HepG2 (cell line): ENCODE measurements around the gene ABCC5. TPM values are rescaled to one million over a fixed set of nuclear protein-coding genes. Genes with fewer than 3 reads are reported as not detected.

Experiments used
- ARNTL ChIP-seq: sonication (generic); formaldehyde crosslinking; IDR thresholded peaks from 2 replicates; pipeline ENCODE4 v1.4.0; 2020; ENCODE audit warnings: mild to moderate bottlenecking, missing genetic modification reagents
- CAMTA2 ChIP-seq: sonication (generic); formaldehyde crosslinking; IDR thresholded peaks from 2 replicates; pipeline ENCODE4 v1.4.0; 2020; ENCODE audit warnings: mild to moderate bottlenecking, missing genetic modification reagents, borderline replicate concordance
- CEBPB ChIP-seq: IDR thresholded peaks from 2 replicates; pipeline ENCODE4 v1.6.1; 2011; ENCODE audit warnings: low read depth, low read length, improper control_type of control experiment, borderline replicate concordance
- ESRRA ChIP-seq: sonication (generic); formaldehyde crosslinking; IDR thresholded peaks from 2 replicates; pipeline ENCODE4 v1.5.1; 2020; ENCODE audit warnings: mild to moderate bottlenecking, low read depth, missing genetic modification reagents
- MIXL1 ChIP-seq: IDR thresholded peaks from 2 replicates; pipeline ENCODE4 v1.6.1; 2016
- NRL ChIP-seq: sonication (generic); formaldehyde crosslinking; IDR thresholded peaks from 2 replicates; pipeline ENCODE4 v1.5.0; 2020; ENCODE audit warnings: missing genetic modification reagents, mild to moderate bottlenecking, moderate library complexity, borderline replicate concordance
- SP5 ChIP-seq: IDR thresholded peaks from 2 replicates; pipeline ENCODE4 v1.6.1; 2016; ENCODE audit warnings: low read depth, borderline replicate concordance
- TBP ChIP-seq: sonication (generic); formaldehyde crosslinking; IDR thresholded peaks from 2 replicates; pipeline ENCODE4 v1.5.0; 2020; ENCODE audit warnings: missing genetic modification reagents
- ZNF180 ChIP-seq: sonication (generic); formaldehyde crosslinking; IDR thresholded peaks from 2 replicates; pipeline ENCODE4 v1.4.0; 2020; ENCODE audit warnings: low read depth, missing genetic modification reagents, borderline replicate concordance
- ZNF224 ChIP-seq: sonication (generic); formaldehyde crosslinking; IDR thresholded peaks from 2 replicates; pipeline ENCODE4 v1.5.0; 2020; ENCODE audit warnings: mild to moderate bottlenecking, missing genetic modification reagents
- ZNF260 ChIP-seq: sonication (generic); formaldehyde crosslinking; IDR thresholded peaks from 2 replicates; pipeline ENCODE4 v1.4.0; 2020; ENCODE audit warnings: missing genetic modification reagents, low read depth, mild to moderate bottlenecking, borderline replicate concordance
- ZNF567 ChIP-seq: sonication (generic); formaldehyde crosslinking; IDR thresholded peaks from 2 replicates; pipeline ENCODE4 v1.8.1; 2023; ENCODE audit warnings: mild to moderate bottlenecking, missing genetic modification reagents, borderline replicate concordance
- ZNF747 ChIP-seq: sonication (generic); formaldehyde crosslinking; IDR thresholded peaks from 2 replicates; pipeline ENCODE4 v1.8.1; 2023; ENCODE audit warnings: missing genetic modification reagents, mild to moderate bottlenecking, borderline replicate concordance
- polyA plus RNA-seq, 8 experiments: library from polyadenylated mRNA; depleted of rRNA in 3 of 8; stranded (reverse) in 7 of 8; unstranded in 1 of 8; fragments of >200 nt; fragmentation: Illumina TruSeq in 4 of 8; extraction: Trizol in 4 of 8; gene quantifications; 2 replicates each; pipeline versions ENCODE4 v1.2.1 to v1.2.3, GENCODE V29; 2011 to 2016; ENCODE audit warnings: low read depth in 4 of 8, missing spikeins in 1 of 8, mixed read lengths in 1 of 8; ENCODE audit not compliant: insufficient read depth in 1 of 8
- total RNA-seq, 5 experiments: library from RNA; depleted of rRNA; stranded (reverse); fragments of >200 nt; fragmentation: Illumina TruSeq; extraction: Trizol; gene quantifications; 2 replicates each; pipeline ENCODE4 v1.2.3, GENCODE V29; 2016; ENCODE audit warnings: low read depth in 1 of 5
- TF ChIP-seq, protein P1 (sequence below): sonication (generic); formaldehyde crosslinking; conservative IDR thresholded peaks from 2 replicates; pipeline ENCODE4 v1.4.0; 2020; ENCODE audit warnings: mild to moderate bottlenecking, missing genetic modification reagents, moderate library complexity
- TF ChIP-seq, protein P2 (sequence below), 2 experiments: sonication (generic) in 1 of 2; formaldehyde crosslinking in 1 of 2; IDR thresholded peaks; 2 replicates each; pipeline versions ENCODE4 v1.5.1 to v1.6.1; 2011 to 2020; ENCODE audit warnings: borderline replicate concordance in 1 of 2, low read depth in 1 of 2, low read length in 1 of 2, mild to moderate bottlenecking in 1 of 2, missing genetic modification reagents in 1 of 2, moderate library complexity in 1 of 2
- TF ChIP-seq, protein P3 (sequence below): sonication (generic); formaldehyde crosslinking; IDR thresholded peaks from 2 replicates; pipeline ENCODE4 v1.9.0; 2021; ENCODE audit warnings: missing genetic modification reagents, mild to moderate bottlenecking, borderline replicate concordance
- TF ChIP-seq, protein P4 (sequence below): sonication (generic); formaldehyde crosslinking; IDR thresholded peaks from 2 replicates; pipeline ENCODE4 v1.4.0; 2020; ENCODE audit warnings: mild to moderate bottlenecking, missing genetic modification reagents, borderline replicate concordance

Gene ABCC5
- total and polyA plus RNA-seq, 2 of the 13 experiments (the other 11 are each of a cell fraction or from before 2014, with no cell fraction given) = 12.5 to 12.7 TPM

DNA sequence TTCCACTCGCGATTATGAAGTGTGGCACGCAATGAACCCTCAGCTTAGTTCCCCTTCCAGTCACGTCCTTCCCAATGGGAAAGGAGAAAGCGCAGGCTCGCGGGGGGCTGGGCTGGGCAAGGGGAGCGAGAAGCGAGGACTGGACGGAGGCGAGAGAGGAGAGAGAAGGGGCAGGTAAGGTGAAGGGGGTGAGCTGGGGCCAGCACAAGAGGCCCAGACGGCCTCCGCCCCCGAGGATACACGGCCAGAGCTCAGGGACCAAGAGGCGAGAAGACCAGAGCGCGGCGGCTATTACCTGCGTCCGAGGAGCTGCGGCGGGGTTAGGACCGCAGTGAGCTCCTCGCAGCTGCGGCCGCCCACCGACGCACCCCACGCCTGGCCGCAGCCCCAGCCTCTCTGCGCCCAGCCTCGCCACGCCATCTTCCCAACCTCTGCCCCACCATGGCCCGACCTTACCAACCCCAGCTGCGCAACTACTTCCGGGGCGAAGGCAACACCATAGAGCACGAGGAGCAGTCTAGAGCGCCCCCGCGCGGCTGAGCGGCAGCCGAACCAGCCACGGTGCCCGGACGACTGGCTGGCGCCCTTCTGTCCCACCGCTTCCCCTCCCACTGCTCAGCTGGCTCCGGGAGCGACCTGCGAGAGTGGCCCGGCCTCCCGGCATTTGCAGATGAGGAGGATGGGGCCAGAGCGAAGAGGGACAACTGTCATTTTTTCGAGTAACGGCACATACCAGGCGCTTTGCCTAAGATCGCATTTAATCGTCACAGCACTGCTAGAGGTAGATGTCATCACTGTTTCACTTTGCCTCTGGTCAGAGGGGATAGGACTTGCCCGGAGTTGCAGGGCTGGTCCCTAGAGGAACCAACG lies 133.0 kb downstream of the ABCC5 start, which contains the start of gene PARL (continued):
- TF ChIP-seq ARNTL = peak; percentile 82; the same call in 1 of the 2 replicates
- peak; percentile 72; the same call in 1 of the 2 replicates for TF ChIP-seq SP5 (CRISPR knock-in tag)
- peak; percentile 51; the same call in 1 of the 2 replicates for TF ChIP-seq NRL (CRISPR knock-in tag)
- TF ChIP-seq, protein P1, sequence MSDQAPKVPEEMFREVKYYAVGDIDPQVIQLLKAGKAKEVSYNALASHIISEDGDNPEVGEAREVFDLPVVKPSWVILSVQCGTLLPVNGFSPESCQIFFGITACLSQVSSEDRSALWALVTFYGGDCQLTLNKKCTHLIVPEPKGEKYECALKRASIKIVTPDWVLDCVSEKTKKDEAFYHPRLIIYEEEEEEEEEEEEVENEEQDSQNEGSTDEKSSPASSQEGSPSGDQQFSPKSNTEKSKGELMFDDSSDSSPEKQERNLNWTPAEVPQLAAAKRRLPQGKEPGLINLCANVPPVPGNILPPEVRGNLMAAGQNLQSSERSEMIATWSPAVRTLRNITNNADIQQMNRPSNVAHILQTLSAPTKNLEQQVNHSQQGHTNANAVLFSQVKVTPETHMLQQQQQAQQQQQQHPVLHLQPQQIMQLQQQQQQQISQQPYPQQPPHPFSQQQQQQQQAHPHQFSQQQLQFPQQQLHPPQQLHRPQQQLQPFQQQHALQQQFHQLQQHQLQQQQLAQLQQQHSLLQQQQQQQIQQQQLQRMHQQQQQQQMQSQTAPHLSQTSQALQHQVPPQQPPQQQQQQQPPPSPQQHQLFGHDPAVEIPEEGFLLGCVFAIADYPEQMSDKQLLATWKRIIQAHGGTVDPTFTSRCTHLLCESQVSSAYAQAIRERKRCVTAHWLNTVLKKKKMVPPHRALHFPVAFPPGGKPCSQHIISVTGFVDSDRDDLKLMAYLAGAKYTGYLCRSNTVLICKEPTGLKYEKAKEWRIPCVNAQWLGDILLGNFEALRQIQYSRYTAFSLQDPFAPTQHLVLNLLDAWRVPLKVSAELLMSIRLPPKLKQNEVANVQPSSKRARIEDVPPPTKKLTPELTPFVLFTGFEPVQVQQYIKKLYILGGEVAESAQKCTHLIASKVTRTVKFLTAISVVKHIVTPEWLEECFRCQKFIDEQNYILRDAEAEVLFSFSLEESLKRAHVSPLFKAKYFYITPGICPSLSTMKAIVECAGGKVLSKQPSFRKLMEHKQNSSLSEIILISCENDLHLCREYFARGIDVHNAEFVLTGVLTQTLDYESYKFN (CRISPR knock-in tag) = peak; percentile 76
- peak; percentile 85; the same call in 1 of the 2 replicates for TF ChIP-seq ESRRA (CRISPR knock-in tag)
- TF ChIP-seq, protein P2, sequence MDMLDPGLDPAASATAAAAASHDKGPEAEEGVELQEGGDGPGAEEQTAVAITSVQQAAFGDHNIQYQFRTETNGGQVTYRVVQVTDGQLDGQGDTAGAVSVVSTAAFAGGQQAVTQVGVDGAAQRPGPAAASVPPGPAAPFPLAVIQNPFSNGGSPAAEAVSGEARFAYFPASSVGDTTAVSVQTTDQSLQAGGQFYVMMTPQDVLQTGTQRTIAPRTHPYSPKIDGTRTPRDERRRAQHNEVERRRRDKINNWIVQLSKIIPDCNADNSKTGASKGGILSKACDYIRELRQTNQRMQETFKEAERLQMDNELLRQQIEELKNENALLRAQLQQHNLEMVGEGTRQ (IDR thresholded peaks at IDR 0.05; ENCODE audit: low read depth, low read length) = no peak
- TF ChIP-seq, protein P2 (CRISPR knock-in tag; IDR thresholded peaks at IDR 0.05; ENCODE audit: borderline replicate concordance) = peak; percentile 62; the same call in 1 of the 2 replicates
- TF ChIP-seq CAMTA2 (CRISPR knock-in tag) = peak; percentile 38; the same call in 1 of the 2 replicates
- peak; percentile 97 for TF ChIP-seq ZNF747 (CRISPR knock-in tag)
- TF ChIP-seq, protein P3, sequence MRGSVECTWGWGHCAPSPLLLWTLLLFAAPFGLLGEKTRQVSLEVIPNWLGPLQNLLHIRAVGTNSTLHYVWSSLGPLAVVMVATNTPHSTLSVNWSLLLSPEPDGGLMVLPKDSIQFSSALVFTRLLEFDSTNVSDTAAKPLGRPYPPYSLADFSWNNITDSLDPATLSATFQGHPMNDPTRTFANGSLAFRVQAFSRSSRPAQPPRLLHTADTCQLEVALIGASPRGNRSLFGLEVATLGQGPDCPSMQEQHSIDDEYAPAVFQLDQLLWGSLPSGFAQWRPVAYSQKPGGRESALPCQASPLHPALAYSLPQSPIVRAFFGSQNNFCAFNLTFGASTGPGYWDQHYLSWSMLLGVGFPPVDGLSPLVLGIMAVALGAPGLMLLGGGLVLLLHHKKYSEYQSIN (CRISPR knock-in tag) = no peak
- TF ChIP-seq ZNF260 = no peak
- TF ChIP-seq, protein P4, sequence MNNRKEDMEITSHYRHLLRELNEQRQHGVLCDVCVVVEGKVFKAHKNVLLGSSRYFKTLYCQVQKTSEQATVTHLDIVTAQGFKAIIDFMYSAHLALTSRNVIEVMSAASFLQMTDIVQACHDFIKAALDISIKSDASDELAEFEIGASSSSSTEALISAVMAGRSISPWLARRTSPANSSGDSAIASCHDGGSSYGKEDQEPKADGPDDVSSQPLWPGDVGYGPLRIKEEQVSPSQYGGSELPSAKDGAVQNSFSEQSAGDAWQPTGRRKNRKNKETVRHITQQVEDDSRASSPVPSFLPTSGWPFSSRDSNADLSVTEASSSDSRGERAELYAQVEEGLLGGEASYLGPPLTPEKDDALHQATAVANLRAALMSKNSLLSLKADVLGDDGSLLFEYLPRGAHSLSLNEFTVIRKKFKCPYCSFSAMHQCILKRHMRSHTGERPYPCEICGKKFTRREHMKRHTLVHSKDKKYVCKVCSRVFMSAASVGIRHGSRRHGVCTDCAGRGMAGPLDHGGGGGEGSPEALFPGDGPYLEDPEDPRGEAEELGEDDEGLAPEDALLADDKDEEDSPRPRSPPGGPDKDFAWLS = no peak; the same call in 1 of the 2 replicates
- no peak for TF ChIP-seq ZNF567 (CRISPR knock-in tag)
- TF ChIP-seq ZNF224 (CRISPR knock-in tag) = peak; percentile 63; the same call in 1 of the 2 replicates
- TF ChIP-seq MIXL1 (CRISPR knock-in tag) = peak; percentile 81; the same call in 1 of the 2 replicates
- TF ChIP-seq CEBPB = no peak
- TF ChIP-seq TBP (CRISPR knock-in tag) = peak; percentile 59; the same call in 1 of the 2 replicates
- no peak for TF ChIP-seq ZNF180
